Measurements from ENCODE around the gene EIF1AD.
"Not testable (repeated sequence)": the region's sequence is repeated elsewhere in the genome, so short reads cannot be mapped to it uniquely, and the experiment has no call there.

The EIF1AD gene

GRCh38 chr11:66001942-66002647 is at the start of gene EIF1AD, which contains the start of gene BANF1:
Gene EIF1AD, minus strand, starts transcription at chr11:66002157. Its CDS starts 1,768 bp downstream, at chr11:66000389.
Gene BANF1, plus strand, starts transcription at chr11:66002503. Its CDS starts 748 bp downstream, at chr11:66003251.
- DNase-seq = peak; percentile 97 to 98

- DNase-seq = no peak
Observed at GRCh38 chr11:66051371-66051765, 49.4 kb upstream of the EIF1AD start.

- peak in 1 of 2 experiments; percentile 9 for DNase-seq
Observed at GRCh38 chr11:66050581-66051231, 48.7 kb upstream of the EIF1AD start.

GRCh38 chr11:66048547-66049323 is 46.8 kb upstream of the EIF1AD start, which contains the start of gene GAL3ST3:
Gene GAL3ST3, minus strand, starts transcription at chr11:66049161. Its CDS starts 3,746 bp downstream, at chr11:66045415.
- peak in 1 of 2 experiments; percentile 59 for DNase-seq

- DNase-seq = no peak
Observed at GRCh38 chr11:66047541-66048365, 45.8 kb upstream of the EIF1AD start.

- DNase-seq = no peak
Observed at GRCh38 chr11:66046901-66047300, 44.9 kb upstream of the EIF1AD start.

- peak in 1 of 2 experiments; percentile 67 for DNase-seq
Observed at GRCh38 chr11:66045177-66045639, 43.3 kb upstream of the EIF1AD start.

- DNase-seq = no peak
Observed at GRCh38 chr11:66044757-66045156, 42.8 kb upstream of the EIF1AD start.

- DNase-seq = no peak
Observed at GRCh38 chr11:66042996-66043906, 41.3 kb upstream of the EIF1AD start.

GRCh38 chr11:66042227-66042995 is 40.5 kb upstream of the EIF1AD start:
- DNase-seq = no peak

GRCh38 chr11:66039765-66040164 is 37.8 kb upstream of the EIF1AD start:
- DNase-seq = no peak

- DNase-seq = no peak
Observed at GRCh38 chr11:66037327-66037726, 35.4 kb upstream of the EIF1AD start.

- DNase-seq = no peak
Observed at GRCh38 chr11:66036334-66036710, 34.4 kb upstream of the EIF1AD start.

- DNase-seq = no peak
Observed at GRCh38 chr11:66035653-66036333, 33.8 kb upstream of the EIF1AD start.

GRCh38 chr11:66032957-66033735 is 31.2 kb upstream of the EIF1AD start:
- no peak for DNase-seq

GRCh38 chr11:66026017-66026529 is 24.1 kb upstream of the EIF1AD start, which contains the start of gene CATSPER1:
Gene CATSPER1, minus strand, starts transcription at chr11:66026479. Its CDS starts 100 bp downstream, at chr11:66026379.
- DNase-seq = no peak

GRCh38 chr11:66023186-66023440 is 21.2 kb upstream of the EIF1AD start:
- DNase-seq = not testable (repeated sequence)

- DNase-seq = peak; percentile 24 to 46
Observed at GRCh38 chr11:66022401-66023185, 20.6 kb upstream of the EIF1AD start.

Data from NCI-H524 (cell line).